GM21529 (cell line): Measurements from ENCODE around the gene TRAPPC11.
"Not testable (repeated sequence)": the region's sequence is repeated elsewhere in the genome, so short reads cannot be mapped to it uniquely, and the experiment has no call there.

ENCODE experiments used
- ATAC-seq: cut with Tn5 transposase; IDR thresholded peaks from one replicate; pipeline ENCODE4 v1.9.1; 2021; ENCODE audit not compliant: unreplicated experiment

TRAPPC11 gene

GRCh38 chr4:183718876-183719275 lies 59.8 kb downstream of the TRAPPC11 start:
- no peak for ATAC-seq

GRCh38 chr4:183721207-183722081 lies 62.4 kb downstream of the TRAPPC11 start:
- no peak for ATAC-seq

DNA sequence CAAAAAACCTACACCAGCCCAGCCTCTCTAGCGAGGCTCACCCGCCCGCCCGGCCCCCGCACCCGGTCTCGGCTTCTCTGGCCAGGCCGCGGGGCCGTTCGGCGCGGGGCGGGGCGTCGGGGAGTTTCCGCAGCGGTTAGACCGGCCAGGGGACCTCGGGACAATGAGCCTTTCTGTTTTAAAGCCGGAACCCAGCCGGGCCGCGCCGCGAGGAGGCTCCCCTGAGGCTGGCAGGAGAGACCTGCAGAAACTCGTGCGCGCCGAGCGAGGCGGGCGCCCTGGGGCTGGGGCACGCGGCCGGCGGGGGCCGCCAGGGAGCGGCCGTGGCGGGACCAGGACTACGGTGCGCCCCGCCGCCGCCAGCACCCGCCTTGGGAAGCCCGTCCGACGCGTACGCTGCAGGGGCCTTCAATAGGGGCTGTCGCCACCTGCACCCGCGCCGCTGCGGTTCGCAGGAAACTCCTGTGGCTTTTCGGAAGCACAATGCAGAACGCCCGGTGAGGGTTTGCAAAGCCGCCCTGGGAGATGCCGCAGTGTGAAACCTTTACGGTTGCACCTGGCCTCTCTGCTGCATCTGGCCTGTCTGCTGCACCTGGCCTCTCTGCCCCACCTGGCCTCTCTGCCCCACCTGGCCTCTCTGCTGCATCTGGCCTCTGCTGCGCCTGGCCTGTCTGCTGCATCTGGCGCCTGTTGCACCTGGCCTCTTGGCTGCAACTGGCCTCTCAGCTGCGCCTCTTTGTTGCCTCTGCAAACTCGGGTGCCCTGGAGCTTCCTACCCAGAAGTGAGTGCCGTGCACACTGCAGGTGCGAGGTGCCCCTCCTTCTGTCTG lies 63.9 kb downstream of the TRAPPC11 start:
- ATAC-seq = peak; percentile 80

GRCh38 chr4:183723561-183724228 lies 64.6 kb downstream of the TRAPPC11 start:
- no peak for ATAC-seq

DNA sequence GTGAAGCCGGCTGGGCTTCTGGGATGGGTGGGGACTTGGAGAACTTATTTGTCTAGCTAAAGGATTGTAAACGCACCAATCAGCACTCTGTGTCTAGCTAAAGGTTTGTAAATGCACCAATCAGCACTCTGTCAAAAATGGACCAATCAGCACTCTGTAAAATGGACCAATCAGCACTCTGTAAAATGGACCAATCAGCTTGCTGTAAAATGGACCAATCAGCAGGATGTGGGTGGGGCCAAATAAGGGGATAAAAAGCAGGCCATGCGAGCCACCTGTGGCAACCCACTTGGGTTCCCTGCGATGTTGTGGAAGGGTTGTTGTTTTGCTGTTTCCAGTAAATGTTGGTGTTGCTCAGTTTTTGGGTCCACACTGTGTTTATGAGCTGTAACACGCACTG lies 66.5 kb downstream of the TRAPPC11 start:
- ATAC-seq = not testable (repeated sequence)

DNA sequence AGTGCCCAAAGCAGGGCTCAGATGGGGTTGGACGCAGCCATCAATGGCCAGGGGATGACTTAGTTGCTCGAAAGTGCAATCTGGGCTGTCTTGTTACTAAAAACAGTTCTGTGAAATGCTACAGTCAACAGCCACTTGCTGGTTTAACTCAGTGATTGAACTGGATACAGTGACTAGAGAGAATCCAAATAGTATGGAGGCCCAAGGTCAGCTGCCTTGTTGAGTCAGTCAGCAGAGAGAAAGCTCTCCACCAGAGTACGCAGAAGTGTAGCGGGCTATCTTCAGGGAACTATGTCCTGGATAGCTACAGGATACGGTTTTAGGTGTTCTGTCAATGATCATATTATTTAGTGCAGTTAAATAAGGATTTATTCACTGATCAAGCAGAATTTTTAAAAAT lies 68.4 kb downstream of the TRAPPC11 start:
- no peak for ATAC-seq

DNA sequence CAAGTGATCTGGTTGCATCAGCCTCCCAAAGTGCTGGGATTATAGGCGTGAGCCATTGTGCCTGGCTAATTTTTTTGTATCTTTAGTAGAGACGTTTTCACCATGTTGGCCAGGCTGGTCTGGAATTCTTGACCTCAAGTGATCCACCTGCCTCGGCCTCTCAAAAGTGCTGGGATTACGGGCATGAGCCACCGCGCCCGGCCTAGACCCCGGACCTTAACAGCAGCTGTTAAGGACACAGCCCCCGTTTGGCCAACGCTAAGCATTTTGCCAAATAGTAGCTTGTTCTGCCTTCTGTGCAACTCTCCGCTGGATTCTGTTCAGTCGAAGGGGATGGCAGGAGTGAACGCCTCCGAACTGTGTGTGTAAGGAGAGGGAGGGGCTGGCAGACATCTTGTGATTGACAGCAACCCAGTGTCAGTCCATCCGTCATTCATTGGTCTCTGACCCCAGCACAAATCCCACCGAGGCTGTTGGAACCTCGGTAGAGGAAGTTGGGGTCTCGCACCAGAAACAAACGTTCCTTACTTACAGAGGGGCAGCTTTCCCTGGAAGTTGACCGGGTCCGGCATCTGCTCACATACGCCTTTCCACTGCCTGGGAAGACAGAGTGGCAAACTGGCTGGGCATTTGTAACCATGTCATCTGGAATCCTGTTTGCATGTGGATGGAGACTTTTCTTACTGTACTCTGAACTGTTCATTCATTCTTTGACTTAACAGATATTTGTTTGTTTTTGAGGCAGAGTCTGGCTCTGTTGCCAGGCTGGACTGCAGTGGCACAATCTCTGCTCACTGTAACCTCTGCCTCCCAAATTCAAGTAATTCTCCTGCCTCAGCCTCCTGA lies 69.4 kb downstream of the TRAPPC11 start:
- no peak for ATAC-seq

GRCh38 chr4:183729069-183729406 lies 69.9 kb downstream of the TRAPPC11 start:
- no peak for ATAC-seq

GRCh38 chr4:183729430-183730328 lies 70.6 kb downstream of the TRAPPC11 start:
- no peak for ATAC-seq

DNA sequence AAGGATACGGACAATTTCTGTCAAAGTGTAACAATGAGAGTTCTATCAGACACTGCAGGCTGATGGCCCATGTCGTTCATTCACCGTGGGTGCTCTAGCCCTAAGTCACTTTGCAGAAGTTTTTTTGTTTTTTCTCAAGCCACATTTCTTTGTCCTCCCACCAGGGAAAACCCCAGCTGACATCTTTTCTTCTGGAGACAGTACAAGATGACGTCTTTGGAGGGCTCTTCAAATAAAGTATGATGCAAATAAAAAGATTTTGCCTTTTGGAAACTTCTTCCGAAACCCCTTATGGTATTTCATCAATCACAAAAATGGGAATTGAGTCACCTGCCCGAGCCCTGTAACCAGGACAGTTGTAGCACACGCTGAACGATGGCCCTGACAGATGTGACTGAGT lies 73.2 kb downstream of the TRAPPC11 start:
- no peak for ATAC-seq

GRCh38 chr4:183733181-183733580 lies 74.1 kb downstream of the TRAPPC11 start:
- no peak for ATAC-seq

DNA sequence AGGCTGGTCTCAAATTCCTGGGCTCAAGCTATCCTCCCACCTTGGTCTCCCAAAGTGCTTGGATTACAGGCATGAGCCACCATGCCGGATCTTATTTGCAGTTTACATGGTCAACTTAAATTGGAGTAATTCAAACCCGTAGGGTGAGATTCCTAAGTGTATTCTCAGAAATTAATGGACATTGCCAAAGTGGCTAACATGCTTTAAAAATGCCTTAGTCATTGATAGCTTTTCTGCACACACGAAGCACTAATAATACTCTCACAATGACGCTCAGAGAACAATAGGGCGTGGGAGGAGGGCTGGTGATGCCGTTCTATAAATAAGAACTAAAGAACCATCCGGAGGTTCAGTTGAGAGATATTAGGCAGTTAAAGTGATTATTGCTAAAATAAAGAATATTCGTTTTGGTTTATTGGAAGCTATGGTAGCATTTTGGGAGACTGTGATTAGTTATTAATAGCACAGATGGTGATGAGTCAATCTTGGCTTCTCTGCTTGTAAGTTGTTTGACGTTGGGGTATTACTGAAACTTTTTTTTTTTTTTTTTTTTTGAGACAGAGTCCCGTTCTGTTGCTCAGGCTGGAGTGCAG lies 79.1 kb downstream of the TRAPPC11 start:
- no peak for ATAC-seq

- no peak for ATAC-seq
Measured at GRCh38 chr4:183738961-183739360, 79.9 kb downstream of the TRAPPC11 start.

- no peak for ATAC-seq
Measured at GRCh38 chr4:183746305-183747229, 87.5 kb downstream of the TRAPPC11 start.

- no peak for ATAC-seq
Measured at GRCh38 chr4:183747380-183747779, 88.3 kb downstream of the TRAPPC11 start.

- ATAC-seq = no peak
Measured at GRCh38 chr4:183747931-183748670, 89.0 kb downstream of the TRAPPC11 start.

DNA sequence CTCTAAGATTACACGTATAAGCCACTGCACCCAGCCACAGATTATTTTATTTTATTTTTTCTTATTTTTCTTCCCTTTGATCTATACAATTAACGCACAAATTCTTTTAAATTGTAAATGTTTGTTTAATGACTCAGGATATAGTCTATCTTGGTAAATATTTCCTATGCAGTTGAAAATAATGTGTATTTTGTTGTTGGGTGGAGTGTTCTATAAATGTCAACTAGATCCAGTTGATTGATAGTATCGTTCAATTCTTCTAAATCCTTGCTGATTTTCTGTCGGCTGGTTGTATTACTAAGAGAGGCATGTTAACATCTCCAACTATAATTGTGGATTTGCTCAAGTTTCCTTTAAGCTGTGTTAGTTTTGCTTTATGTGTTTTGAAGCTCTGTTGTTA lies 92.0 kb downstream of the TRAPPC11 start:
- no peak for ATAC-seq

DNA sequence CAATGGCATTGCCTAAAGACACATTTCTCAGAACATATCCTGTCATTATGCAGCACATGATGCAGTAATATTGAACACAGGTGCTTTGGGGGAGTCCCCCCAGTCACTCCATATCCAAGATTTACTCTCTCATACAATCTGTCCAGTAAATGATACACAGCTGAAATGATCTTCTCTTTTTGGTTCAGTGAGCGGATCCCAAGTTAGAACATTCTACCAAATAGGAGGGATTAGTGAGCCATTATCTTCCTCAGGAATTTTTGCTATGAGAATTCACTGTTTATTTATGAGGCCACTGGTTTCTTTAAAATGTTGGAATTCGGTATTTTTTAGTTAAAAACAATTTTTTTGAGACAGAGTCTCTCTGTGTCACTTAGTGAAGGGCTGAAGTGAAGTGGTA lies 96.5 kb downstream of the TRAPPC11 start:
- ATAC-seq = no peak
